GM19467 (cell line): ENCODE measurements around the gene ANKS1B.
"Not testable (repeated sequence)": the region's sequence is repeated elsewhere in the genome, so short reads cannot be mapped to it uniquely, and the experiment has no call there.

Experiments used
- ATAC-seq: cut with Tn5 transposase; IDR thresholded peaks from one replicate; pipeline ENCODE4 v1.9.1; 2021; ENCODE audit warnings: mild to moderate bottlenecking, moderate library complexity; ENCODE audit not compliant: unreplicated experiment

The ANKS1B gene

DNA sequence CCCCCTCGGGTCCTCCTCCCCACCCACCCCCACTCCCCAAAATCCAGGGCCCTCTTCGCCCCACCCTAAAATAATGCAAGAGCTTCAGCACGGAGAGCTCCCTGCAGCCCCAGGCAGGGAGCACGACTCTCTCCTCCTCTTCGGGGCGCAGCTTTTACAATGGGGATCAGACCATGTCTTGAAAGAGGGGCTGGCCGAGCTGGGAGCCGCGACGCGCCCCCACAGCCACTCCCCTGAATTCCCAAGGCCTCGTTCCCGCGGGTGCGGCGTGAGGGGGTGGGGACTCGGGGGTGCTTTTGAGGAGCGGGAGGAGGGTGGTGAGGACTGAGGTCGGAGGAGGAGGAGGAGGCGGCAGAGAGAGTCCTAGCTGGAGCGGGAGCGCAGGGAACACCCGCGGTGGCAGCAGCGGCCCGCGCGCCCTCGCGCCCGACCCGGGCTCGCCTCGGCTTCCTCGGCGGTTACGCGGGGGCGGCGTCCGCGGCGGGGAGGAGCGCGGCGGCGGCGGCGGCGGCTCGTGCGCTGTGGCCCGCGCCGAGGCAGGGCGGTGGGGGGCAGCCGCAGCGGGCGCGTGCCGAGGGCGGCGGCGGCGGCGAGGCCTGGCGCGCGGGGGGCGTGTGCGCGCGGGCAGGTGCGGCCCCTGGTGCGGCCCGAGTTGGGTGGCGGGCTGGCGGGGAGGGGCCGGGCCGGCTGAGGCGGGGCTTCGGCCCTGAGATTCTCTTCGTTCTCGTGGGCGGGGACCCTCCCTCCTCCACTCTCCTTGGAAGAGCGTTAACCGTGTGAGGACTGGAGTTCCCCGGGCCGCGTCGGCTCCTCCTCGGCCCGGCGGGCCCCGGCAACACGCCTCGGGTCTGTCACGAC, at the start of gene ANKS1B:
TSS of gene ANKS1B (minus strand) at position 666 of the 858 bp plus-strand sequence. CDS start 699 bp downstream, outside the sequence.
- ATAC-seq = no peak

DNA sequence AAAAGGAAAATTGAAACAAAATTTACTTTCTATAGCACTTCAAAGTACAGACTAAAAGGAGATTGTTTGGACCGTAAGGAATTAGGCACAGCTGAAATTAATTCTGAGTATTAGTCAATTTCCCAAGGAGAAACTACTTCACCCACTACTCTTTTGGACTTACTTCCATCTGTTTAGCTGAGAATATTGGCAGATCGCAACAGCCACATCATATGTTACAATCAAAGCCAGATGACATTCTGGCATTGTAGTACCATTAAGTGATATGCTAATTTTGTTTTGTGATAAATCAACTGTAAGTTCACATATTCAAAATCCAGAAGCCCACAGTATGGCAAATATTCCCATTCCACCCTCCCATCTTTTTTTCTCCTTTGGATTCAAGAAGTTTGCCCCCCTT, 47.1 kb upstream of the ANKS1B start:
- ATAC-seq = no peak

DNA sequence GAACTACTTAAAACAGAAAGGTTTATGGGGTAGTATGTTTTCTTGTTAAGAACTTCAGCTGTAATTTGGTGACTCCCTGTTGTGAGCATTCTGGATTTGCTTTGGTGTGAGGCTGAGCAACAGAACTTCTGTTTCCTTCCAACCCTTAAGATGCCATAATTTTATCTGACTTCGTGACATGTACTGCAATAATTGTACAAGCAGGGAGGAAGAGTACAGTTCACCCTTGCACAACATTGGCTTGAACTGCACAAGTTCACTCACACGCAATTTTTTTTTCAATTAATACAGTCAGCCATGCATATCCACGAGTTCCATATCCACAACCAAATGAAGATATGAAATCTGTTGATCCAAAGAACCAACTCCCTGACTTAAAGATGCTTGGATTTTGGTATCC, 42.9 kb upstream of the ANKS1B start:
- ATAC-seq = no peak

DNA sequence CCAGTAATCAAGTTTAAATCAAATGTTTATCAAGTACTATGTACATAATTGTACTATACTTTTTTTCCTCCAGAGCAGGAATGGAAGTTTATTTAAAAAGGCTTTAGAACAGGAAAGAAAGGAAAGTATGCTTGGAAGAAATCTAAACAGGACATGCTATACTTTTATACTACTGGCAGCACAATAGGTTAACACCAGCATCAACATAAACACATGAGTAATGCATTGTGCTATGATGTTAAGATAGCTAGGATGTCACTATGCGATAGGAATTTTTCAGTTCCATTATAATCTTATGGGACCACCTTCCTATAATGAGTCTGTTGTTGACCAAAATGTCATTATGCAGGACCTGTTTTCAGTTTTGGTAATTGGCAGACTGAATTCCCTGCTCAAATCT, 41.5 kb upstream of the ANKS1B start:
- no peak for ATAC-seq

DNA sequence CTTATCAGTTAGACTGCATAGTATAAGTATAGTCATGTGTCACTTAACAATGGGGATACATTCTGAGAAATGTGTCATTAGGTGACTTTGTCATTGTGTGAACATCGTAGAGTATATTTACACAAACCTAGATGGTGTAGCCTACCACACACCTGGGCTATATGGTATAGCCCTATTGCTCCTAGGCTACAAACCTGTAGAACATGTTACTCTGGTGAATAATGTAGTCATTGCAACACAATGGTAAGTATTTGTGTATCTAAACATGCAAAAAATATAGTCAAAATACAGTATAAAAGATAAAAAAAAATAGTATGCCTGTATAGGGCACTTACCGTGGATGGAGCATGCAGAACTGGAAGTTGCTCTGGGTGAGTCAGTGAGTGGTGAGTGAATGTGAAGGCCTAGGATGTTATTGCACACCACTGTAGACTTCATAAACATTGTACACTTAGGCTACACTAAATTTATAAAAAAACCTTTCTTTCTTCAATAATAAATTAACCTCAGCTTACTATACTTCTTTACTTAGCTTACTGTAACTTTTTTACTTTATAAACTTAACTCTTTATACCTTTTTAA, 40.3 kb upstream of the ANKS1B start:
- no peak for ATAC-seq

DNA sequence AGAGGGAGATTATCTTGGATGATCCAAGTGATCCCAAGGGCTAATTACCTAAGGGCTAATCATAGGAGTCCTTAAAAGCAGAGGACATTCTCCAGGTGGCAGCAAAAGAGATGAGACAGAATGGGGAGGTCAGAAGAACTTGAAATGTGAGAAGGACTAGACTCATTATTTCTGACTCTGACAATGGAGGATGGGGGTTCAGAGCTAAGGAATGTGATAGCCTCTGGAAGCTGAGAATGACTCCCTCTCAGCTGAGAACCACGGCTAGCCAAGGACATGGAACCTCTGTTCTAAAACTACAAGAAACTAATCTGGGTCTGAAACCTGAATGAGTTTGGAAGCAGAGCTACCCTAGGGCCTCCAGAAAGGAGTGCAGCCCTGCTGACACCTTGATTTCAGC, 35.6 kb upstream of the ANKS1B start:
- no peak for ATAC-seq

DNA sequence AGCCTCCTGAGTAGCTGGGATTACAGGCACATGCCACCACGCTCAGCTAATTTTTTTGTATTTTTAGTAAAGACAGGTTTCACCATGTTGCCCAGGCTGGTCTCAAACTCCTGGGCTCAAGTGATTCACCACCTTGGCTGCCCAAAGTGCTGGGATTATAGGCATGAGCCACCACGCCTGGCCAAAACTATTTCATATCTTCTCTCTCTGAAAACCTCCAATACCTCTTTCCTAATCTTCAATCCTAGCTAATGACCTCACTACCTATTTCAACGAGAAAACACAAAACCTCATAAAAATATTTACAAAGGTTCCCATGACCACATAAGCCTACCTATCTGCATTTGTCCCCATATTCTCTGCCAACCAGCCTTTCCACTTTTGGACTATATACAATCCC, 32.3 kb upstream of the ANKS1B start:
- no peak for ATAC-seq

DNA sequence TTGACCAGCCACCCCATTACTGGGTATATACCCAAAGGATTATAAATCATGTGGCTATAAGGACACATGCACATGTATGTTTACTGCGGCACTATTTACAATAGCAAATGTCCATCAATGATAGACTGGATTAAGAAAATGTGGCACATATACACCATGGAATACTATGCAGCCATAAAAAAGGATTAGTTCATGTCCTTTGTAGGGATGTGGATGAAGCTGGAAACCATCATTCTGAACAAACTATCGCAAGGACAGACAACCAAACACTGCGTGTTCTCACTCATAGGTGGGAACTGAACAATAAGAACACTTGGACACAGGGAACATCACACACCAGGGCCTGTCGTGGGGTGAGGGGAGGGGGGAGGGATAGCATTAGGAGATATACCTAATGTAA, 31.6 kb upstream of the ANKS1B start:
- not testable (repeated sequence) for ATAC-seq

DNA sequence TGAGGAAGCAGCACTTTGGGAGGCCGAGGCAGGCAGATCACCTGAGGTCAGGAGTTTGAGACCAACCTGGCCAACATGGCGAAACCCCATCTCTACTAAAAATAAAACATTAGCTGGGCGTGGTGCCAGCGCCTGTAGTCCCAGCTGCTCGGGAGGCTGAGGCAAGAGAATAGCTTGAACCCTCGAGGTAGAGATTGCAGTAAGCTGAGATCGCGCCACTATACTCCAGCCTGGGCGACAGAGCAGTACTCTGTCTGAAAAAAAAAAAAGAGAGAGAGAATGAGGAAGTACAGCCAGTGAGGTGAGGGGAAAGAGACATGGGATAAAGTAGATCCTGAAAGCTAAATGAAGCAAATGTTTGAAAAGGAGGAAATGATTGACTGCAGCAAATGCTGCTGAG, 21.1 kb upstream of the ANKS1B start:
- not testable (repeated sequence) for ATAC-seq

DNA sequence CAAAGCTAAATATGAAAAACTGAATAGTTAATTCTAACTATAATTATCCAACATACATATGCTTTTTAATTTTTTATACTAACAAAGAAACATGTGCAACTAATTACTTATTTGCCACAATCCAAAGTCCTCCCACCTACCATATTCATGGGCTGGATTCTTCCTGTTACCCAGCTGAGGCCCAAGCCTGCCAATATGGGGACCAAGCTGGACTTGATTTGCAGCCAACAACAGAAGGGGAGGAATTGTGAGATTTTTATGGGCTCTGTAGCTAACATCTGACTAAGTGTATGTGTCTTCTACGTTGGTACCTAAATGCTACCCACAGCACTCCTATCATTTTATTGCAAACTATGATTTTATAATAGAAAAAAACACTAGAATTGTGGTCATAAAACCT, 13.1 kb upstream of the ANKS1B start:
- no peak for ATAC-seq

DNA sequence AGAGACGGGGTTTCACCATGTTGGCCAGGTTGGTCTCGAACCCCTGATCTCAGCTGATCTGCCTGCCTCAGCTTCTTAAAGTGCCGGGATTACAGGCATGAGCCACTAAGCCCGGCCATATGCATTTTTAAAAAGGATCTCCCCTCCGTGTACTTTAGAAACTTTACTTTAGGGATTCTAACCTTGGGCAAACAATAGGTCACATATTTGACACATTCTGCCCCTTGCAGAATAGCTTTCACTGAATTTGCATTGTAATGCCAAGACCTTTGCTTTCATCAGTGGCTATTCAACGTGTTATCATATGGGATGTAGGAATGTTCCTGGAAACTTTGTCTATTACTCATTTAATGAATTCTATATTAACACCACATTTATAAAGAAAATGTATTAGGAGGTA, 11.4 kb upstream of the ANKS1B start:
- no peak for ATAC-seq

DNA sequence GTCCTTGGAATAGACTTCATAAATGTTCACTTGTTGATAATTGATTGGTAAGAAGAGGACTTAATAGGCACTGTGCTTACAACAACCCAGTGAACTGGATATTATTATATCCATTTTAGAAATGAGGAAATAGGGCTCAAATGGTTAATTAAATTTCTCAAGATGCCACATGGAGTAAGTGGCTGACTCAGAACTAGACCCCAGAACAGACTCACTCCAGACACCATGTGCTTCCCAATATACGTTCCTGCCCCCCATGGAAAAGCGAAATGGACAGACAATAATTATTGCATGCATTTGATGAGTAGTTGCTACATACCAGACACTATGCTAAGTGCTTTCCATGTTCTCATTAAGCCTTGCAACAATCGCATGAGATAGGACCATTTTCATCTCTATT, 895 bp upstream of the ANKS1B start:
- no peak for ATAC-seq

DNA sequence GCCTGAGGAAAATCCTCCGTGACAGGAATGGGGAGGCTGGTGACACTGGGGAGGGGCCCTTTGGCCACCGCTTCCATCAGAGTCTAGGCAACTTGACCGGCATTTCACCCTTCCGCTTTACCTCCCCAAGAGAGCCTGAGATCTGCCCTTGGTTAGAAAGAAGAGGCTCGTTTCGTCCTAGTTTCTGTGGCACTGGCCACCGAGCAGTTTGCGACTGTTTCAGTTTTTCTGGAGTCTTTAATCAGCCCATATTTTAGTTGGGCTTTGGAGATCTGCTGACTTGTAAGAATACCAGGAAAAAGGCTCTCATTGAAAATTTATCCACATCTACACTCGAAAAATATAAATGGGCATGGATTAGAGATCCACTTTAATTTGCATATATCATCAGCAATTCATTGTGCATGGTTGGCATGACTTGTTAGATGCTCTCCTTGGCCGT, 414 bp upstream of the ANKS1B start:
- ATAC-seq = no peak

DNA sequence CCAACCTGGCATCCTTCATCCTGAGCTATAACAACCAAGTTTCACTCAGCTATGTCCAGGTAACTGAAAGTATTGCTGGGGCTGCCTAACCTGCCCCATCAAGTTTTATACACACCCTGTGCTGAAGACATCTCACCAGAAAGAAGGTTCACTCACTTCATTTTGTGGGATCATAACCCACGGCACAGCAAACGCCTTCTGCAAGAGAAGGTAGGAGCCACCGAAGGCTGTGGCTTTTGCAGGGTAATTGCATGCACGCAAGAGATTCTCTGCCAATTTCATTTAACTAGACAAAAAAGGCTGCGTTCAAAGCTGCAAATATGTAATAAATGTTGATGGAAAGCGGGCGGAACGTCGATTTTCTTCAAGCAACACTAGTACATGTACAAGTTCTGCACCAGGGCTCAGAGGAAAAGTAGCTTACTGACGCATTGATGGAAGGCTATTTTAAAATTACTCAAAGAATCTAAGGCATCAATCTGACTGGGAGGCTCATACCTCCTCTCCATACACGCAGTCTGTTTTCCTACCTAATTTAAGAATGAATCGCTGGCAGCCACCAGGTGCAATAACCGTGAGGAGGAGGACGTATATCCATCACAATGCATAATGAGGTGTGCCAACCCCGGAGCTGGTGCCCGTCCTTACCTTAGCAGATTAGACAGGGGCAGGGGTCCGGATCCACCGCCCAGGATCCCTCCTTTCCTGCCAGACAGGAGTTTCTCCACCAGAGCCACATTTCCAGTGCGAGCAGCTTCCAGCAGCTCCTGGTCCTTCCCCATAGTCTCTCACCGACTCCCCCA, 1.1 kb downstream of the ANKS1B start:
- no peak for ATAC-seq

DNA sequence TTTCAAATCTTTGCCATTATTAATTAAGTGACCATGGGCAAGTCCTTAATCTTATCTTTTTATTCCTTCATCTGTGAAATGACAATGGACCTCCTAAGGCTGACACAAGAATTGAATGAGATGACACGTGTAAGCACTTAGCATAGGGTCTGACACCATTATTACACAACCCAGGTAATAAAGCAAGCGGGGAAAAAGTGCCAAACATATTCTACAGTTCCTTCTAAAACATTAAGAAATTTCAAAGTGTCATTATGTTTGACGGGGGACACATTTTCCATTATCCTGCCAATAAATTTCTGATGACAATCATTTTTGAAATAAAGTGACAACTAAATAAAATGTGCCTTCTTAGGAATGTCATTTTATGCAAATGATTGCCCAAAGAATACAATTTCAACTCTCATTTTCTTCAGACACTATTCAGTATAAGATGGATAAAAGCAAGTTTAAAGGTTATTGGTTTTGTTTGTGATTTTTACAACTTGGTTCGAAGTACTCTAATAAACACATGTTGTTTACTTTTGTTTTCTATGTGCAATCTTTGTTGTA, 3.0 kb downstream of the ANKS1B start:
- no peak for ATAC-seq

DNA sequence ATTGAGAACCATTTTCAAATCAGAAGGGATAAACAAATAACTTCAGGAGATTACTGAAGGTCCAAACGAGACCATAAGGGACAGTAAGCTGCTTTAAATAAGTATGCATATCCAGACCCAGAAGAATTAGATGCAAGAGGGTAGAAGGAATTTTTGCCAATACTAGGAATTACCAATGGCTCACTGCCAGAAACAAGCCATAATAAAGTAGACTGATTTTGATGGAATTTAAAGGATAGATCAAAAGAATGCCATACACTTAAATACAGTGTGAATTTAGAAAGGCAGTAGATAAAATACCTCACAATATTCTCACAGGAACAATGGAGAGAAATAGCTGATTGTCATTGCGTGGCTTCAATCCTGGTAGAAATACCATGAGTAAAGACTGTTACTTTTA, 5.3 kb downstream of the ANKS1B start:
- ATAC-seq = no peak

DNA sequence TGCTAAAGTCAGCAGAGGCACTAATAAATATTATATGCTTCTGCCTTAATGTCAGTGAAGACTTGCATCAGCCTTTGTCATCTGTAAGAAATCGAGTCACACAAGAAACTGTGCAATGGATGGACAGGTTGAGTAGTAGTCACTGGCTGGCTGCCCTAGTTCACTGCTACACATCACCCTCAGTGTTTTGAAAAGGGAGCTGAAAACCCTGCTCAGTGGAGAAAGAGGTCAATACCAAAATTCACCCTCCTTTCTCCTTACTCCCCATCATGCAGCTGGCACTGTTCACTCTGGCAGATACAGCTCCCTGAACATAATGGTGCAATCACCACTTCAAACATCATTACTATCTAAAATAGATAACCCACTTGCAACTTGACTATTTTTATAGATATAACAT, 6.6 kb downstream of the ANKS1B start:
- no peak for ATAC-seq

DNA sequence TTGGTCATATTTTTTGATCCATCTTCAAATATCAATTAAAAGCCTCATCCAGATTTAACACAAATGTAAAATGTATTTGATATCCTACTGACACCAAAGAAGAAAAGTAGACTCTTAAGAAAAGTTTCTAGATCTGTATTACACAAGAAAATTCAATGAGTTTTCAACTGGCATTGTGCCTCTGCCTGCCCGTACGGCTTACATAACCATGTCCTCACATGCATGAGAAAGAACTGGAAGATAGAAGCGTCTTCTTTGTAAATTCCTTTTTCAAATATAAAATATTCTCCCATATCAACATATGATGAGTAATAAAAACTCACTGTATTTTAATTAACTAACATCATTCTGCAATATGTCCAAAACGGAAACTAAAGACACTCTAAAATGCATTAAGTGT, 7.2 kb downstream of the ANKS1B start:
- ATAC-seq = no peak

DNA sequence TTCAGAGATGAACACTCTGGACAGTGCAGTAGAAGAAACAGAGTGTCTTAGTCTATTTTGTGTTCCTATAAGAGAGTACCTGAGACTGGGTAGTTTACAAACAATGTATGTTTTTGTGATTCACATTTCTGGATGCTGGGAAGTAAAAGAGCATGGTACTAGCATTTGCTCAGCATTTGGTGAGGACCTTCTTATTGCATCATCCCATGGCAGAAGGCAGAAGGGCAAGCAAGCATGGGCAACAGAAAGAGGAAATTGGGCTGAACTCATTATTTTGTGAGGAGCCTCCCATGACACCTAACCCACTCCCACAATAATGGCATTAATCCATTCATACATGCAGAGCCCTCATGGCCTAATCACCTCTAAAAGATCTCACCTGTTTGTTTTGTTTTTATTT, 8.0 kb downstream of the ANKS1B start:
- ATAC-seq = no peak

DNA sequence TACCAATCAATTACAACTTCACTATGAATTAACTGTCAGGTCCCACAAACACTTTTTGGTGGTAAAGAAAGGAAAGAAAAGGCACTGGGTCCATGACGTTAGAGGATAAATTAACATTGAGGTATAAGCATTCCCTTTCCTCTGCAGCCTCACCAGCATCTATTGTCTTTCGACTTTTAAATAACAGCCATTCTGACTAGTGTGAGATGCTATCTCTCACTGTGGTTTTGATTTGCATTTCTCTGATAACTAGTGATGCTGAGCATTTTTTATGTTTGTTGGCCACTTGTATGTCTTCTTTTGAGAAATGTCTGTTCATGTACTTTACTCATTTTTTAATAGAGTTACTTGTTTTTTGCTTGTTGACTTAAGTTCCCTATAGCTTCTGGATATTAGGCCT, 9.4 kb downstream of the ANKS1B start:
- no peak for ATAC-seq

DNA sequence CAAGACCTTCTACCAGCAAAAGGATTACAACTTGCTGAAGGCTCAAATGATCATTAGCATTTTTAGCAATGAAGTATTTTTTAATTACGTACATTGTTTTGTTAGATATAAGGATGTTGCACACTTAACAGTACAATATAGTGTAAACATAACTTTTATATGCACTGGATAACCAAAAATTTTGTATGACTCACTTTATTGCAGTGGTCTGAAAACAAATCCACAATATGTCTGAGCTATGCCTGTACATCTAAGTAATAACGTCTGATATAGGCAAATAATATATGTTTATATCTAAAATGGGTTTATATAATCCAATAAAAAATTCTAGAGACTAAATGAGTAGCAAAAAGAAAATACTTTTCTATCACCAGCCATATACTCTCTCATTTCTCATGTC, 10.6 kb downstream of the ANKS1B start:
- ATAC-seq = no peak
